Astrocyte of the cerebellum (primary cell): ENCODE measurements around the gene PAFAH1B1.
"Not testable (repeated sequence)": the region's sequence is repeated elsewhere in the genome, so short reads cannot be mapped to it uniquely, and the experiment has no call there.

Source experiments
- DNase-seq: peaks from one replicate; pipeline ENCODE4 v3.0.0-alpha.2; 2011; ENCODE audit warnings: low read depth
- H3K4me3 ChIP-seq: 2 replicates; pipeline ENCODE4 v1.5.1; 2011; ENCODE audit warnings: mild to moderate bottlenecking, low read depth, low read length, moderate library complexity
- CTCF ChIP-seq: IDR thresholded peaks from 2 replicates; pipeline ENCODE4 v1.5.1; 2012; ENCODE audit warnings: low read length, low read depth, moderate library complexity, mild to moderate bottlenecking; ENCODE audit errors: missing control alignments
- in situ Hi-C: cut with HindIII; loops from 2 replicates; pipeline ENCODE4 v1.10.0; 2017; ENCODE audit warnings: low sequenced_read_pairs

PAFAH1B1 gene

GRCh38 chr17:2624292-2624731 lies 30.9 kb downstream of the PAFAH1B1 start:
- TF ChIP-seq CTCF = no peak
- DNase-seq = no peak
- H3K4me3 ChIP-seq = no peak overlapping the region
- in situ Hi-C loops = loop anchor here (25.0 kb wide), 1 partner anchor 137 kb away; no protein-coding TSS in a partner anchor

- DNase-seq, H3K4me3 ChIP-seq, in situ Hi-C loops: not testable (repeated sequence)
These were observed 33.3 kb downstream of the PAFAH1B1 start for GRCh38 chr17:2626626-2627219.

GRCh38 chr17:2628922-2629321 lies 35.5 kb downstream of the PAFAH1B1 start:
- DNase-seq, in situ Hi-C loops, H3K4me3 ChIP-seq: not testable (repeated sequence)

- no peak overlapping the region for H3K4me3 ChIP-seq
- in situ Hi-C loops = no loop called here
- DNase-seq = no peak
- TF ChIP-seq CTCF = peak; percentile 13
These were observed 37.8 kb downstream of the PAFAH1B1 start for GRCh38 chr17:2631211-2631610.

- in situ Hi-C loops = no loop called here
- peak; percentile 89 for DNase-seq
- TF ChIP-seq CTCF = no peak
- H3K4me3 ChIP-seq = no peak overlapping the region
These were observed 41.0 kb downstream of the PAFAH1B1 start for GRCh38 chr17:2634361-2634960.

GRCh38 chr17:2635241-2635640 lies 41.8 kb downstream of the PAFAH1B1 start:
- DNase-seq = no peak
- no peak for TF ChIP-seq CTCF
- H3K4me3 ChIP-seq = no peak overlapping the region
- in situ Hi-C loops = no loop called here

- in situ Hi-C loops = no loop called here
- no peak for DNase-seq
These were observed 42.2 kb downstream of the PAFAH1B1 start for GRCh38 chr17:2635675-2636074.

More at GRCh38 chr17:2635675-2636074, 42.2 kb downstream of the PAFAH1B1 start:
- TF ChIP-seq CTCF = no peak
- H3K4me3 ChIP-seq = no peak overlapping the region
